Liver (tissue), 9 donors: ENCODE data around the gene SKOR1. TPM values are rescaled to one million over a fixed set of nuclear protein-coding genes. Genes with fewer than 3 reads are reported as not detected.

ENCODE experiments used
- DNase-seq: peaks from one replicate; pipeline ENCODE4 v3.0.0-alpha.2; 2017; ENCODE audit warnings: low spot score
- H3K27ac ChIP-seq, 2 donors: one replicate each; pipeline ENCODE4 v1.7.0; 2013; ENCODE audit warnings: inconsistent platforms in 2 of 2, low read length in 2 of 2, control low read depth in 1 of 2, low read depth in 1 of 2, mild to moderate bottlenecking in 1 of 2
- H3K27me3 ChIP-seq, 4 donors: one replicate each; pipeline versions ENCODE4 v1.6.1 to v1.7.0; 2013; ENCODE audit warnings: low read length in 3 of 4, inconsistent platforms in 1 of 4, mild to moderate bottlenecking in 1 of 4, moderate library complexity in 1 of 4; ENCODE audit not compliant: control insufficient read depth in 4 of 4, insufficient read depth in 4 of 4
- H3K36me3 ChIP-seq, 4 donors: one replicate each; pipeline versions ENCODE4 v1.6.1 to v1.7.0; 2013; ENCODE audit warnings: low read length in 3 of 4, mild to moderate bottlenecking in 3 of 4, low read depth in 1 of 4, moderate library complexity in 1 of 4; ENCODE audit not compliant: control insufficient read depth in 4 of 4, insufficient read depth in 3 of 4
- H3K4me1 ChIP-seq, 4 donors: one replicate each; pipeline versions ENCODE4 v1.6.1 to v1.7.0; 2013; ENCODE audit warnings: low read length in 3 of 4, mild to moderate bottlenecking in 3 of 4, moderate library complexity in 1 of 4; ENCODE audit not compliant: control insufficient read depth in 4 of 4, insufficient read depth in 4 of 4
- H3K4me3 ChIP-seq, 3 donors: one replicate each; pipeline versions ENCODE4 v1.6.1 to v1.7.0; 2013; ENCODE audit warnings: low read length in 3 of 3, control low read depth in 1 of 3, low read depth in 1 of 3, mild to moderate bottlenecking in 1 of 3
- H3K9ac ChIP-seq, 2 donors: one replicate each; pipeline ENCODE4 v1.7.0; 2013; ENCODE audit warnings: low read length in 2 of 2, mild to moderate bottlenecking in 2 of 2, moderate library complexity in 2 of 2, control low read depth in 1 of 2, low read depth in 1 of 2
- H3K9me3 ChIP-seq, 4 donors: one replicate each; pipeline versions ENCODE4 v1.6.1 to v1.7.0; 2013; ENCODE audit warnings: low read length in 3 of 4; ENCODE audit not compliant: control insufficient read depth in 4 of 4
- ATF3 ChIP-seq: IDR thresholded peaks from 2 replicates; pipeline ENCODE4 v1.6.1; 2016; ENCODE audit warnings: antibody characterized with exemption
- CTCF ChIP-seq: fragments of 150-350 bp; IDR thresholded peaks from 2 replicates; pipeline ENCODE4 v1.5.1; 2017; ENCODE audit warnings: improper control_type of control experiment, low read depth, low read length; ENCODE audit not compliant: missing input control
- EGR1 ChIP-seq, 2 donors: IDR thresholded peaks; 2 replicates each; pipeline ENCODE4 v1.6.1; 2016 to 2018; ENCODE audit warnings: antibody characterized with exemption in 2 of 2, low read depth in 2 of 2
- FOXA1 ChIP-seq: IDR thresholded peaks from 2 replicates; pipeline ENCODE4 v1.6.1; 2016; ENCODE audit warnings: antibody characterized with exemption
- FOXA2 ChIP-seq: IDR thresholded peaks from 2 replicates; pipeline ENCODE4 v1.6.1; 2016; ENCODE audit warnings: antibody characterized with exemption
- GABPA ChIP-seq, 2 donors: IDR thresholded peaks in 1 of 2; conservative IDR thresholded peaks in 1 of 2; 2 replicates each; pipeline ENCODE4 v1.6.1; 2016; ENCODE audit warnings: antibody characterized with exemption in 2 of 2, mild to moderate bottlenecking in 1 of 2, moderate library complexity in 1 of 2
- HNF4A ChIP-seq, 2 donors: conservative IDR thresholded peaks; 2 replicates each; pipeline ENCODE4 v1.6.1; 2016; ENCODE audit warnings: antibody characterized with exemption in 2 of 2, mild to moderate bottlenecking in 2 of 2
- HNF4G ChIP-seq: IDR thresholded peaks from 2 replicates; pipeline ENCODE4 v1.6.1; 2016; ENCODE audit warnings: antibody characterized with exemption
- JUND ChIP-seq, 2 donors: IDR thresholded peaks; 2 replicates each; pipeline ENCODE4 v1.6.1; 2016; ENCODE audit warnings: antibody characterized with exemption in 2 of 2
- MAX ChIP-seq: IDR thresholded peaks from 2 replicates; pipeline ENCODE4 v1.6.1; 2016; ENCODE audit warnings: antibody characterized with exemption
- NR2F2 ChIP-seq: IDR thresholded peaks from 2 replicates; pipeline ENCODE4 v1.6.1; 2016; ENCODE audit warnings: antibody characterized with exemption
- RAD21 ChIP-seq, 2 donors: IDR thresholded peaks; 2 replicates each; pipeline ENCODE4 v1.6.1; 2016; ENCODE audit warnings: antibody characterized with exemption in 2 of 2, mild to moderate bottlenecking in 2 of 2
- REST ChIP-seq: IDR thresholded peaks from 2 replicates; pipeline ENCODE4 v1.6.1; 2016; ENCODE audit warnings: antibody characterized with exemption, mild to moderate bottlenecking
- RXRA ChIP-seq, 2 donors: IDR thresholded peaks; 2 replicates each; pipeline ENCODE4 v1.6.1; 2017 to 2018; ENCODE audit warnings: antibody characterized with exemption in 2 of 2, mild to moderate bottlenecking in 1 of 2
- SP1 ChIP-seq: IDR thresholded peaks from 2 replicates; pipeline ENCODE4 v1.6.1; 2018; ENCODE audit warnings: antibody characterized with exemption, mild to moderate bottlenecking
- TAF1 ChIP-seq: conservative IDR thresholded peaks from 2 replicates; pipeline ENCODE4 v1.6.1; 2016; ENCODE audit warnings: antibody characterized with exemption, mild to moderate bottlenecking
- YY1 ChIP-seq: IDR thresholded peaks from 2 replicates; pipeline ENCODE4 v1.6.1; 2016; ENCODE audit warnings: antibody characterized with exemption, mild to moderate bottlenecking
- ZBTB33 ChIP-seq: IDR thresholded peaks from 2 replicates; pipeline ENCODE4 v1.6.1; 2016; ENCODE audit warnings: antibody characterized with exemption
- WGBS: extraction: QIAGEN DNeasy Blood & Tissue Kit; methylation state at CpG from one replicate; pipeline ENCODE4 v1.1.7; 2013; 5-methylcytosine and 5-hydroxymethylcytosine counted together
- polyA plus RNA-seq, 2 donors: library from polyadenylated mRNA; stranded (reverse) in 1 of 2; unstranded in 1 of 2; fragments of 200-250 nt in 1 of 2; fragments of >200 nt in 1 of 2; fragmentation: Nextera tagmentation in 1 of 2; extraction: Ambion mirVana in 1 of 2; gene quantifications; one replicate each; pipeline versions ENCODE4 v1.2.1 to v1.2.3, GENCODE V29; 2013 to 2015
- total RNA-seq, 2 donors: library from RNA; depleted of rRNA; stranded (reverse); fragments of >200 nt; gene quantifications; one replicate each; pipeline ENCODE4 v1.2.3, GENCODE V29; 2014
- donor health status: healthy.
- donor health status: healthy.
- donor health status: healthy.
- donor health status: healthy.
- donor health status: healthy.

Gene SKOR1
- total and polyA plus RNA-seq, 4 donors, result 0.02 to 0.17 (median 0.05) TPM; not detected in 1

- TF ChIP-seq GABPA (IDR thresholded peaks at IDR 0.05 in 1 of 2, conservative IDR thresholded peaks at IDR 0.05 in 1 of 2) (no peak), FOXA1 (no peak), HNF4G (no peak)
These were observed 27.1 kb downstream of the SKOR1 start (continued) for GRCh38 chr15:67852418-67852817.

GRCh38 chr15:67853454-67853853 lies 28.1 kb downstream of the SKOR1 start:
- WGBS, result 96% methylated on average over 3 of the region's 3 CpGs
- no peak overlapping the region for H3K4me3 ChIP-seq
- no peak overlapping the region for H3K27ac ChIP-seq

More at GRCh38 chr15:67853454-67853853, 28.1 kb downstream of the SKOR1 start:
- H3K27me3 ChIP-seq, result no peaks in the 10 kb centered on the region
- no peak for DNase-seq
- H3K4me1 ChIP-seq, result peaks cover 0 to 2% (median 0%) of the 10 kb centered on the region in 4 donors
- TF ChIP-seq CTCF (no peak), HNF4G (no peak), NR2F2 (no peak), FOXA1 (no peak), GABPA (IDR thresholded peaks at IDR 0.05 in 1 of 2, conservative IDR thresholded peaks at IDR 0.05 in 1 of 2) (no peak), JUND (IDR thresholded peaks at IDR 0.05) (no peak), MAX (no peak), REST (no peak), SP1 (no peak), RAD21 (IDR thresholded peaks at IDR 0.05) (no peak), TAF1 (no peak), YY1 (no peak), RXRA (IDR thresholded peaks at IDR 0.05) (no peak), ZBTB33 (no peak), FOXA2 (no peak), HNF4A (conservative IDR thresholded peaks at IDR 0.05) (no peak), EGR1 (IDR thresholded peaks at IDR 0.05; ENCODE audit: low read depth in 2 of 2) (no peak), ATF3 (no peak)
- no peak overlapping the region for H3K9ac ChIP-seq
- no peaks in the 10 kb centered on the region for H3K36me3 ChIP-seq
- no peaks in the 10 kb centered on the region for H3K9me3 ChIP-seq
